HepG2 (cell line): ENCODE results near the gene TUBG2. TPM values are rescaled to one million over a fixed set of nuclear protein-coding genes. Genes with fewer than 3 reads are reported as not detected.

ENCODE experiments used
- ARID5B ChIP-seq: IDR thresholded peaks from 2 replicates; pipeline ENCODE4 v1.4.0; 2020; ENCODE audit warnings: mild to moderate bottlenecking, missing genetic modification reagents
- CHD4 ChIP-seq: fragments of 200-600 bp; sonication (generic); IDR thresholded peaks from 2 replicates; pipeline ENCODE4 v1.7.0; 2017; ENCODE audit warnings: mild to moderate bottlenecking, low read length, borderline replicate concordance
- CTCF ChIP-seq: sonication (generic); formaldehyde crosslinking; IDR thresholded peaks from 2 replicates; pipeline ENCODE4 v1.5.0; 2020; ENCODE audit warnings: mild to moderate bottlenecking, missing genetic modification reagents, moderate library complexity
- HES4 ChIP-seq: sonication (generic); formaldehyde crosslinking; IDR thresholded peaks from 2 replicates; pipeline ENCODE4 v1.9.0; 2021; ENCODE audit warnings: mild to moderate bottlenecking, missing genetic modification reagents, borderline replicate concordance
- LCORL ChIP-seq, 2 experiments: fragments of 450-650 bp in 1 of 2; sonication (generic) in 1 of 2; formaldehyde crosslinking in 1 of 2; IDR thresholded peaks; 2 replicates each; pipeline versions ENCODE4 v1.5.0 to v1.6.1; 2017 to 2020; ENCODE audit warnings: antibody characterized with exemption in 1 of 2, missing genetic modification reagents in 1 of 2
- NFKB2 ChIP-seq: sonication (generic); formaldehyde crosslinking; IDR thresholded peaks from 2 replicates; pipeline ENCODE4 v1.4.0; 2020; ENCODE audit warnings: missing genetic modification reagents, borderline replicate concordance
- NFYB ChIP-seq: sonication (generic); formaldehyde crosslinking; IDR thresholded peaks from 2 replicates; pipeline ENCODE4 v1.4.0; 2020; ENCODE audit warnings: missing genetic modification reagents
- POGZ ChIP-seq: sonication (generic); formaldehyde crosslinking; IDR thresholded peaks from 2 replicates; pipeline ENCODE4 v1.4.0; 2020; ENCODE audit warnings: mild to moderate bottlenecking, missing genetic modification reagents
- SAP130 ChIP-seq: IDR thresholded peaks from 2 replicates; pipeline ENCODE4 v1.6.1; 2016; ENCODE audit warnings: low read depth
- XRCC5 ChIP-seq: fragments of 200-400 bp; formaldehyde crosslinking; optimal IDR thresholded peaks from 2 replicates; pipeline ENCODE3; 2017; ENCODE audit warnings: mild to moderate bottlenecking, low read length
- ZFP1 ChIP-seq: IDR thresholded peaks from 2 replicates; pipeline ENCODE4 v1.6.1; 2016
- ZFP41 ChIP-seq: sonication (generic); formaldehyde crosslinking; IDR thresholded peaks from 2 replicates; pipeline ENCODE4 v1.4.0; 2020; ENCODE audit warnings: mild to moderate bottlenecking, missing genetic modification reagents, borderline replicate concordance
- ZNF124 ChIP-seq: sonication (generic); formaldehyde crosslinking; IDR thresholded peaks from 2 replicates; pipeline ENCODE4 v1.4.0; 2020; ENCODE audit warnings: missing genetic modification reagents
- ZNF878 ChIP-seq: sonication (generic); formaldehyde crosslinking; IDR thresholded peaks from 2 replicates; pipeline ENCODE4 v1.8.1; 2023; ENCODE audit warnings: mild to moderate bottlenecking, missing genetic modification reagents, moderate library complexity
- polyA plus RNA-seq, 8 experiments: library from polyadenylated mRNA; depleted of rRNA in 3 of 8; stranded (reverse) in 7 of 8; unstranded in 1 of 8; fragments of >200 nt; fragmentation: Illumina TruSeq in 4 of 8; extraction: Trizol in 4 of 8; gene quantifications; 2 replicates each; pipeline versions ENCODE4 v1.2.1 to v1.2.3, GENCODE V29; 2011 to 2016; ENCODE audit warnings: low read depth in 4 of 8, missing spikeins in 1 of 8, mixed read lengths in 1 of 8; ENCODE audit not compliant: insufficient read depth in 1 of 8
- total RNA-seq, 5 experiments: library from RNA; depleted of rRNA; stranded (reverse); fragments of >200 nt; fragmentation: Illumina TruSeq; extraction: Trizol; gene quantifications; 2 replicates each; pipeline ENCODE4 v1.2.3, GENCODE V29; 2016; ENCODE audit warnings: low read depth in 1 of 5
- TF ChIP-seq, protein P1 (sequence below): sonication (generic); formaldehyde crosslinking; IDR thresholded peaks from 2 replicates; pipeline ENCODE4 v1.4.0; 2020; ENCODE audit warnings: missing genetic modification reagents, borderline replicate concordance
- TF ChIP-seq, protein P2 (sequence below): sonication (generic); formaldehyde crosslinking; IDR thresholded peaks from 2 replicates; pipeline ENCODE4 v1.4.0; 2020; ENCODE audit warnings: missing genetic modification reagents
- TF ChIP-seq, protein P3 (sequence below): sonication (generic); formaldehyde crosslinking; IDR thresholded peaks from 2 replicates; pipeline ENCODE4 v1.8.1; 2023; ENCODE audit warnings: mild to moderate bottlenecking, moderate library complexity, missing genetic modification reagents

TUBG2 gene
- total and polyA plus RNA-seq, 2 of the 13 experiments (the other 11 are each of a cell fraction or from before 2014, with no cell fraction given), result 16.0 to 42.3 TPM

DNA sequence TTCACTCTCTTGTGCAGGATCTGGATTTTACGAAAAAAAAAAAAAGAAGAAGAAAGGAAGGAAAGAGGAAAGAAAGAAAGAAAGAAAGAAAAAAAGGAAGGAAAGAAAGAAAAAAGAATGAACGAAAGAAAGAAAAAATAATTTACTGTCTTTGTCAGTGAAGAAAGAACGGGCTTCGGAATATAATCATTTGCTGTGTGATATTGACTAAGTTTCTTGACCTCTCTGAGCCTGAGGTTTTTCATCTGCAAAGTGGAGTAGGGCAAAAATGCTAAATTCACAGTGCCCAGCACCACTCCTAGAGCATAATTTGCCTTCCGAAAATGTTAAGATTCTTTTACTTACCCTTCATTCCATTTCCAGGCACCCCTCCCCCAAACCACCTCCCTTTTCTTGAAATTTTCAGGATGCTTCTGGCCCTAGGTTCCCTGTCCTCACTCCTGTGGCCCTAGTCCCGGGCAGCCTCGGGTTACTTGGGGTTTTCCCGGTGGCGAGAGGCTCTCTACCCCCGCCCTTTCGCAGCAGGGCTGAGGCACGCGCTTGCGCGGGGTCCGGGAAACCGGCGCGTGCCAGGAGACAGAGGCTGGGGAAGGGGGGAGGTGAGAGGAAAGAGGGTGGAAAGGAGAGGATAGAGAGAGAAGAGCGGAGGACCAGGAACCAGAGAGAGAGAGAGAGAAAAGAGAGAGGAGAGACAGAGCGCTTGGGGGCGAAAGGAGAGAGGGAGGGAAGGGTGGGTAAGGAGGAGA is 23.1 kb downstream of the TUBG2 start, which contains the start of gene CNTNAP1 (continued):
- TF ChIP-seq ZNF878 (CRISPR knock-in tag), result 0 out of 2 replicates have a peak, but pooled peaks have one; percentile 31
- TF ChIP-seq ZFP1 (CRISPR knock-in tag), result 0 out of 2 replicates have a peak, but pooled peaks have one; percentile 12
- peak; percentile 47 for TF ChIP-seq ARID5B
- no peak for TF ChIP-seq POGZ (CRISPR knock-in tag)
- TF ChIP-seq SAP130 (CRISPR knock-in tag), result peak; percentile 80
- TF ChIP-seq, protein P1, sequence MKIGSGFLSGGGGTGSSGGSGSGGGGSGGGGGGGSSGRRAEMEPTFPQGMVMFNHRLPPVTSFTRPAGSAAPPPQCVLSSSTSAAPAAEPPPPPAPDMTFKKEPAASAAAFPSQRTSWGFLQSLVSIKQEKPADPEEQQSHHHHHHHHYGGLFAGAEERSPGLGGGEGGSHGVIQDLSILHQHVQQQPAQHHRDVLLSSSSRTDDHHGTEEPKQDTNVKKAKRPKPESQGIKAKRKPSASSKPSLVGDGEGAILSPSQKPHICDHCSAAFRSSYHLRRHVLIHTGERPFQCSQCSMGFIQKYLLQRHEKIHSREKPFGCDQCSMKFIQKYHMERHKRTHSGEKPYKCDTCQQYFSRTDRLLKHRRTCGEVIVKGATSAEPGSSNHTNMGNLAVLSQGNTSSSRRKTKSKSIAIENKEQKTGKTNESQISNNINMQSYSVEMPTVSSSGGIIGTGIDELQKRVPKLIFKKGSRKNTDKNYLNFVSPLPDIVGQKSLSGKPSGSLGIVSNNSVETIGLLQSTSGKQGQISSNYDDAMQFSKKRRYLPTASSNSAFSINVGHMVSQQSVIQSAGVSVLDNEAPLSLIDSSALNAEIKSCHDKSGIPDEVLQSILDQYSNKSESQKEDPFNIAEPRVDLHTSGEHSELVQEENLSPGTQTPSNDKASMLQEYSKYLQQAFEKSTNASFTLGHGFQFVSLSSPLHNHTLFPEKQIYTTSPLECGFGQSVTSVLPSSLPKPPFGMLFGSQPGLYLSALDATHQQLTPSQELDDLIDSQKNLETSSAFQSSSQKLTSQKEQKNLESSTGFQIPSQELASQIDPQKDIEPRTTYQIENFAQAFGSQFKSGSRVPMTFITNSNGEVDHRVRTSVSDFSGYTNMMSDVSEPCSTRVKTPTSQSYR (CRISPR knock-in tag), result peak; percentile 82
- TF ChIP-seq CHD4, result peak; percentile 53; the same call in 1 of the 2 replicates
- TF ChIP-seq CTCF, result no peak
- TF ChIP-seq ZNF124, result peak; percentile 50; the same call in 1 of the 2 replicates
- peak; percentile 86 for TF ChIP-seq NFKB2 (CRISPR knock-in tag)
- TF ChIP-seq, protein P2, sequence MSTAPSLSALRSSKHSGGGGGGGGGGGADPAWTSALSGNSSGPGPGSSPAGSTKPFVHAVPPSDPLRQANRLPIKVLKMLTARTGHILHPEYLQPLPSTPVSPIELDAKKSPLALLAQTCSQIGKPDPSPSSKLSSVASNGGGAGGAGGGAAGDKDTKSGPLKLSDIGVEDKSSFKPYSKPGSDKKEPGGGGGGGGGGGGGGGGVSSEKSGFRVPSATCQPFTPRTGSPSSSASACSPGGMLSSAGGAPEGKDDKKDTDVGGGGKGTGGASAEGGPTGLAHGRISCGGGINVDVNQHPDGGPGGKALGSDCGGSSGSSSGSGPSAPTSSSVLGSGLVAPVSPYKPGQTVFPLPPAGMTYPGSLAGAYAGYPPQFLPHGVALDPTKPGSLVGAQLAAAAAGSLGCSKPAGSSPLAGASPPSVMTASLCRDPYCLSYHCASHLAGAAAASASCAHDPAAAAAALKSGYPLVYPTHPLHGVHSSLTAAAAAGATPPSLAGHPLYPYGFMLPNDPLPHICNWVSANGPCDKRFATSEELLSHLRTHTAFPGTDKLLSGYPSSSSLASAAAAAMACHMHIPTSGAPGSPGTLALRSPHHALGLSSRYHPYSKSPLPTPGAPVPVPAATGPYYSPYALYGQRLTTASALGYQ (CRISPR knock-in tag), result no peak
- peak; percentile 72; the same call in 1 of the 2 replicates for TF ChIP-seq HES4 (CRISPR knock-in tag)
- no peak for TF ChIP-seq LCORL (IDR thresholded peaks at IDR 0.05)
- peak; percentile 59; the same call in 1 of the 2 replicates for TF ChIP-seq LCORL (CRISPR knock-in tag; IDR thresholded peaks at IDR 0.05)
- TF ChIP-seq, protein P3, sequence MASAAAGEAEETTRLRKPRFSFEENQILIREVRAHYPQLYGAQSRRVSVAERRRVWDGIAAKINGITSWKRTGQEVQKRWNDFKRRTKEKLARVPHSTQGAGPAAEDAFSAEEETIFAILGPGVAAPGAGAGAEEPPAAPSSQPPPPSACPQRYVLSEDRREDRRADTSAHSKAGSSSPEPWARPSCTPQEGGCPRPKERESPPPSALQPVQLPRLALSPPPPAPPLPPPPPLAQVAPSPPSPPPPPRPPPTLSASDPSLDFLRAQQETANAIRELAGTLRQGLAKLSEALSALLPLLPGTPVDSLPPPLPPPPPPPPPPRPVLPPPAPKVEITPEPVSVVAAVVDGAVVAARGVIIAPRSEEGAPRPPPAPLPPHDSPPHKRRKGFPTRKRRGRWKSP (CRISPR knock-in tag), result peak; percentile 81
- TF ChIP-seq NFYB (CRISPR knock-in tag), result peak; percentile 9; the same call in 1 of the 2 replicates
- 0 out of 2 replicates have a peak, but pooled peaks have one; percentile 39 for TF ChIP-seq ZFP41
- peak; percentile 15 for TF ChIP-seq XRCC5
